Measurements from ENCODE around the gene NAV2. TPM values are rescaled to one million over a fixed set of nuclear protein-coding genes. Genes with fewer than 3 reads are reported as not detected.

Gene NAV2
- total RNA-seq, 1 experiment from 2014 or later, result 46.3 TPM

- no peak overlapping the region for H3K18ac ChIP-seq (ENCODE audit: insufficient read length, low read depth, low read length)
- H3K27me3 Mint-ChIP-seq (ENCODE audit: low read depth), result no peaks in the 10 kb centered on the region
- H3K23ac ChIP-seq (ENCODE audit: insufficient read length, low read depth, low read length), result no peak overlapping the region
- TF ChIP-seq, protein P1, sequence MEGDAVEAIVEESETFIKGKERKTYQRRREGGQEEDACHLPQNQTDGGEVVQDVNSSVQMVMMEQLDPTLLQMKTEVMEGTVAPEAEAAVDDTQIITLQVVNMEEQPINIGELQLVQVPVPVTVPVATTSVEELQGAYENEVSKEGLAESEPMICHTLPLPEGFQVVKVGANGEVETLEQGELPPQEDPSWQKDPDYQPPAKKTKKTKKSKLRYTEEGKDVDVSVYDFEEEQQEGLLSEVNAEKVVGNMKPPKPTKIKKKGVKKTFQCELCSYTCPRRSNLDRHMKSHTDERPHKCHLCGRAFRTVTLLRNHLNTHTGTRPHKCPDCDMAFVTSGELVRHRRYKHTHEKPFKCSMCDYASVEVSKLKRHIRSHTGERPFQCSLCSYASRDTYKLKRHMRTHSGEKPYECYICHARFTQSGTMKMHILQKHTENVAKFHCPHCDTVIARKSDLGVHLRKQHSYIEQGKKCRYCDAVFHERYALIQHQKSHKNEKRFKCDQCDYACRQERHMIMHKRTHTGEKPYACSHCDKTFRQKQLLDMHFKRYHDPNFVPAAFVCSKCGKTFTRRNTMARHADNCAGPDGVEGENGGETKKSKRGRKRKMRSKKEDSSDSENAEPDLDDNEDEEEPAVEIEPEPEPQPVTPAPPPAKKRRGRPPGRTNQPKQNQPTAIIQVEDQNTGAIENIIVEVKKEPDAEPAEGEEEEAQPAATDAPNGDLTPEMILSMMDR (conservative IDR thresholded peaks at IDR 0.05), result no peak
- no peak overlapping the region for H2BK20ac ChIP-seq (ENCODE audit: low read depth, low read length, poor library complexity, severe bottlenecking)
- H3K79me2 ChIP-seq (ENCODE audit: insufficient read depth, low read length), result peaks cover 7% of the 10 kb centered on the region
- H4K5ac ChIP-seq (ENCODE audit: insufficient read length, low read depth, low read length), result no peak overlapping the region
- no peaks in the 10 kb centered on the region for H3K9me3 ChIP-seq (ENCODE audit: control insufficient read depth, low read depth, low read length)
- H4K8ac ChIP-seq (replicated peaks; ENCODE audit: insufficient read length, low read depth, low read length), result no peak overlapping the region
- H3K9ac ChIP-seq (ENCODE audit: extremely low read depth, insufficient read length, low read length), result no peak overlapping the region
- H3K23me2 ChIP-seq (ENCODE audit: insufficient read length, low read depth, low read length, poor library complexity, severe bottlenecking), result peaks cover 2% of the 10 kb centered on the region
- H4K20me1 ChIP-seq (ENCODE audit: control insufficient read depth, insufficient read depth, insufficient read length), result no peaks in the 10 kb centered on the region
- no peak overlapping the region for H3T11ph ChIP-seq (ENCODE audit: low read length)
- H3K4ac ChIP-seq (ENCODE audit: low read depth, low read length), result no peak overlapping the region
- H3K27ac Mint-ChIP-seq, result peak overlapping the region; percentile 98 to 100 (median 98)
- H3K14ac ChIP-seq (ENCODE audit: insufficient read depth, low read length), result no peak overlapping the region
- peaks cover 11 to 22% (median 12%) of the 10 kb centered on the region in 3 experiments for H3K36me3 Mint-ChIP-seq (ENCODE audit: insufficient read depth in 1 of 3, low read depth in 3 of 3)
- no peak overlapping the region for H2AK5ac ChIP-seq (ENCODE audit: insufficient read length, low read length)
- peaks cover 5% of the 10 kb centered on the region for H3K79me1 ChIP-seq (ENCODE audit: insufficient read depth, low read depth, low read length, poor library complexity, severe bottlenecking)
- no peak overlapping the region for H4K91ac ChIP-seq (ENCODE audit: insufficient read length, low read depth, low read length)
- peak overlapping the region; percentile 44 to 72 for H3K4me3 Mint-ChIP-seq
- no peak overlapping the region for H2BK15ac ChIP-seq (ENCODE audit: low read depth, low read length)
- H3K4me1 Mint-ChIP-seq, result peaks cover 84 to 86% of the 10 kb centered on the region in 2 experiments
- H2BK5ac ChIP-seq (ENCODE audit: insufficient read length, low read length), result no peak overlapping the region
- peak overlapping the region; percentile 98 for H3K27ac ChIP-seq (ENCODE audit: insufficient read length, low read depth, low read length)
- no peaks in the 10 kb centered on the region for H3K27me3 ChIP-seq (ENCODE audit: insufficient read depth, low read length)
- H3K4me2 ChIP-seq (ENCODE audit: insufficient read depth, insufficient read length, low read length), result peak overlapping the region; percentile 46
- H2BK120ac ChIP-seq (ENCODE audit: low read depth, low read length, poor library complexity, severe bottlenecking), result no peak overlapping the region
- no peak overlapping the region for H3K56ac ChIP-seq (ENCODE audit: insufficient read length, low read depth, low read length)
- DNase-seq, result peak; percentile 53
- no peak overlapping the region for H2BK12ac ChIP-seq (ENCODE audit: insufficient read length, low read depth, low read length)
- WGBS (ENCODE audit: extremely low coverage, insufficient read length, low lambda C conversion rate), result no CpG with 5 or more reads among the region's 4 CpGs
- H3K9me3 Mint-ChIP-seq, result no peaks in the 10 kb centered on the region
- H2AFZ ChIP-seq (ENCODE audit: low read length), result no peak overlapping the region
- H3K4me1 ChIP-seq (ENCODE audit: insufficient read depth, low read length), result peaks cover 40% of the 10 kb centered on the region
Observed at GRCh38 chr11:19816817-19817216, 104.2 kb downstream of the NAV2 start.
